Liver (tissue), 9 donors: ENCODE data around the gene VASN. TPM values are rescaled to one million over a fixed set of nuclear protein-coding genes. Genes with fewer than 3 reads are reported as not detected.

Source experiments
- DNase-seq: peaks from one replicate; pipeline ENCODE4 v3.0.0-alpha.2; 2017; ENCODE audit warnings: low spot score
- H3K27ac ChIP-seq, 2 donors: one replicate each; pipeline ENCODE4 v1.7.0; 2013; ENCODE audit warnings: inconsistent platforms in 2 of 2, low read length in 2 of 2, control low read depth in 1 of 2, low read depth in 1 of 2, mild to moderate bottlenecking in 1 of 2
- H3K27me3 ChIP-seq, 4 donors: one replicate each; pipeline versions ENCODE4 v1.6.1 to v1.7.0; 2013; ENCODE audit warnings: low read length in 3 of 4, inconsistent platforms in 1 of 4, mild to moderate bottlenecking in 1 of 4, moderate library complexity in 1 of 4; ENCODE audit not compliant: control insufficient read depth in 4 of 4, insufficient read depth in 4 of 4
- H3K36me3 ChIP-seq, 4 donors: one replicate each; pipeline versions ENCODE4 v1.6.1 to v1.7.0; 2013; ENCODE audit warnings: low read length in 3 of 4, mild to moderate bottlenecking in 3 of 4, low read depth in 1 of 4, moderate library complexity in 1 of 4; ENCODE audit not compliant: control insufficient read depth in 4 of 4, insufficient read depth in 3 of 4
- H3K4me1 ChIP-seq, 4 donors: one replicate each; pipeline versions ENCODE4 v1.6.1 to v1.7.0; 2013; ENCODE audit warnings: low read length in 3 of 4, mild to moderate bottlenecking in 3 of 4, moderate library complexity in 1 of 4; ENCODE audit not compliant: control insufficient read depth in 4 of 4, insufficient read depth in 4 of 4
- H3K4me3 ChIP-seq, 3 donors: one replicate each; pipeline versions ENCODE4 v1.6.1 to v1.7.0; 2013; ENCODE audit warnings: low read length in 3 of 3, control low read depth in 1 of 3, low read depth in 1 of 3, mild to moderate bottlenecking in 1 of 3
- H3K9ac ChIP-seq, 2 donors: one replicate each; pipeline ENCODE4 v1.7.0; 2013; ENCODE audit warnings: low read length in 2 of 2, mild to moderate bottlenecking in 2 of 2, moderate library complexity in 2 of 2, control low read depth in 1 of 2, low read depth in 1 of 2
- H3K9me3 ChIP-seq, 4 donors: one replicate each; pipeline versions ENCODE4 v1.6.1 to v1.7.0; 2013; ENCODE audit warnings: low read length in 3 of 4; ENCODE audit not compliant: control insufficient read depth in 4 of 4
- EGR1 ChIP-seq, 2 donors: IDR thresholded peaks; 2 replicates each; pipeline ENCODE4 v1.6.1; 2016 to 2018; ENCODE audit warnings: antibody characterized with exemption in 2 of 2, low read depth in 2 of 2
- FOXA1 ChIP-seq: IDR thresholded peaks from 2 replicates; pipeline ENCODE4 v1.6.1; 2016; ENCODE audit warnings: antibody characterized with exemption
- FOXA2 ChIP-seq: IDR thresholded peaks from 2 replicates; pipeline ENCODE4 v1.6.1; 2016; ENCODE audit warnings: antibody characterized with exemption
- GABPA ChIP-seq, 2 donors: IDR thresholded peaks in 1 of 2; conservative IDR thresholded peaks in 1 of 2; 2 replicates each; pipeline ENCODE4 v1.6.1; 2016; ENCODE audit warnings: antibody characterized with exemption in 2 of 2, mild to moderate bottlenecking in 1 of 2, moderate library complexity in 1 of 2
- HNF4A ChIP-seq, 2 donors: conservative IDR thresholded peaks; 2 replicates each; pipeline ENCODE4 v1.6.1; 2016; ENCODE audit warnings: antibody characterized with exemption in 2 of 2, mild to moderate bottlenecking in 2 of 2
- HNF4G ChIP-seq: IDR thresholded peaks from 2 replicates; pipeline ENCODE4 v1.6.1; 2016; ENCODE audit warnings: antibody characterized with exemption
- JUND ChIP-seq, 2 donors: IDR thresholded peaks; 2 replicates each; pipeline ENCODE4 v1.6.1; 2016; ENCODE audit warnings: antibody characterized with exemption in 2 of 2
- NR2F2 ChIP-seq: IDR thresholded peaks from 2 replicates; pipeline ENCODE4 v1.6.1; 2016; ENCODE audit warnings: antibody characterized with exemption
- RAD21 ChIP-seq, 2 donors: IDR thresholded peaks; 2 replicates each; pipeline ENCODE4 v1.6.1; 2016; ENCODE audit warnings: antibody characterized with exemption in 2 of 2, mild to moderate bottlenecking in 2 of 2
- RXRA ChIP-seq, 2 donors: IDR thresholded peaks; 2 replicates each; pipeline ENCODE4 v1.6.1; 2017 to 2018; ENCODE audit warnings: antibody characterized with exemption in 2 of 2, mild to moderate bottlenecking in 1 of 2
- SP1 ChIP-seq: IDR thresholded peaks from 2 replicates; pipeline ENCODE4 v1.6.1; 2018; ENCODE audit warnings: antibody characterized with exemption, mild to moderate bottlenecking
- TAF1 ChIP-seq: conservative IDR thresholded peaks from 2 replicates; pipeline ENCODE4 v1.6.1; 2016; ENCODE audit warnings: antibody characterized with exemption, mild to moderate bottlenecking
- YY1 ChIP-seq: IDR thresholded peaks from 2 replicates; pipeline ENCODE4 v1.6.1; 2016; ENCODE audit warnings: antibody characterized with exemption, mild to moderate bottlenecking
- WGBS: extraction: QIAGEN DNeasy Blood & Tissue Kit; methylation state at CpG from one replicate; pipeline ENCODE4 v1.1.7; 2013; 5-methylcytosine and 5-hydroxymethylcytosine counted together
- polyA plus RNA-seq, 2 donors: library from polyadenylated mRNA; stranded (reverse) in 1 of 2; unstranded in 1 of 2; fragments of 200-250 nt in 1 of 2; fragments of >200 nt in 1 of 2; fragmentation: Nextera tagmentation in 1 of 2; extraction: Ambion mirVana in 1 of 2; gene quantifications; one replicate each; pipeline versions ENCODE4 v1.2.1 to v1.2.3, GENCODE V29; 2013 to 2015
- total RNA-seq, 2 donors: library from RNA; depleted of rRNA; stranded (reverse); fragments of >200 nt; gene quantifications; one replicate each; pipeline ENCODE4 v1.2.3, GENCODE V29; 2014
- TF ChIP-seq, protein P1 (sequence below): fragments of 150-350 bp; IDR thresholded peaks from 2 replicates; pipeline ENCODE4 v1.5.1; 2017; ENCODE audit warnings: improper control_type of control experiment, low read depth, low read length; ENCODE audit not compliant: missing input control
- TF ChIP-seq, protein P2 (sequence below): IDR thresholded peaks from 2 replicates; pipeline ENCODE4 v1.6.1; 2016; ENCODE audit warnings: antibody characterized with exemption
- TF ChIP-seq, protein P3 (sequence below): IDR thresholded peaks from 2 replicates; pipeline ENCODE4 v1.6.1; 2016; ENCODE audit warnings: antibody characterized with exemption, mild to moderate bottlenecking
- TF ChIP-seq, protein P4 (sequence below): IDR thresholded peaks from 2 replicates; pipeline ENCODE4 v1.6.1; 2016; ENCODE audit warnings: antibody characterized with exemption
- TF ChIP-seq, protein P5 (sequence below): IDR thresholded peaks from 2 replicates; pipeline ENCODE4 v1.6.1; 2016; ENCODE audit warnings: antibody characterized with exemption
- donor health status: healthy.
- donor health status: healthy.
- donor health status: healthy.
- donor health status: healthy.
- donor health status: healthy.

VASN gene
- total and polyA plus RNA-seq, 4 donors: 6.2 to 26.9 (median 21.2) TPM

DNA sequence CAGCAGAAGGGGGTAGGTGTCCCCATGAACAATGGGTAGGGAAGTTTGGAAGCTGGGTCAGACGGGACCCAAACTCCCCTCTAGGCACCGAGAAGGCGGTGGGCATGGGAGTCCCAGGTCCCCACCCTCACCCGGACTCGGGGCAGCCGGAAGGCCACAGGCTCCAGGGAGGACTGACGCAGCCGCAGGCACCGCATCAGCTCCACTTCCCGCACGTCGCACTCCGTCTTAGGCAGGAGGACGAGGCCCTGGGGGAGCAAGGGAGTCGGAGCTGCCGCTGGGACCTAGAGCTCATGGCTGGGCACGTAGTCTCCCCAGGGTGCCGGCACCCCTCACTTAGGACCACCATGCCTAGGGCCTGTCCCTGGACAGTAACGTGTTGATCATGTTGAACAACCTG is 13.4 kb upstream of the VASN start:
- Histone ChIP-seq H3K4me1 (peaks cover 0 to 4% (median 1%) of the 10 kb centered on the region in 4 donors), H3K9me3 (no peaks in the 10 kb centered on the region), H3K27me3 (no peaks in the 10 kb centered on the region), H3K4me3 (no peak overlapping the region), H3K27ac (no peak overlapping the region), H3K9ac (no peak overlapping the region), H3K36me3 (peaks cover 0 to 9% (median 4%) of the 10 kb centered on the region in 4 donors)
- WGBS: 95% methylated on average over 19 of the region's 19 CpGs
- TF ChIP-seq, protein P1, sequence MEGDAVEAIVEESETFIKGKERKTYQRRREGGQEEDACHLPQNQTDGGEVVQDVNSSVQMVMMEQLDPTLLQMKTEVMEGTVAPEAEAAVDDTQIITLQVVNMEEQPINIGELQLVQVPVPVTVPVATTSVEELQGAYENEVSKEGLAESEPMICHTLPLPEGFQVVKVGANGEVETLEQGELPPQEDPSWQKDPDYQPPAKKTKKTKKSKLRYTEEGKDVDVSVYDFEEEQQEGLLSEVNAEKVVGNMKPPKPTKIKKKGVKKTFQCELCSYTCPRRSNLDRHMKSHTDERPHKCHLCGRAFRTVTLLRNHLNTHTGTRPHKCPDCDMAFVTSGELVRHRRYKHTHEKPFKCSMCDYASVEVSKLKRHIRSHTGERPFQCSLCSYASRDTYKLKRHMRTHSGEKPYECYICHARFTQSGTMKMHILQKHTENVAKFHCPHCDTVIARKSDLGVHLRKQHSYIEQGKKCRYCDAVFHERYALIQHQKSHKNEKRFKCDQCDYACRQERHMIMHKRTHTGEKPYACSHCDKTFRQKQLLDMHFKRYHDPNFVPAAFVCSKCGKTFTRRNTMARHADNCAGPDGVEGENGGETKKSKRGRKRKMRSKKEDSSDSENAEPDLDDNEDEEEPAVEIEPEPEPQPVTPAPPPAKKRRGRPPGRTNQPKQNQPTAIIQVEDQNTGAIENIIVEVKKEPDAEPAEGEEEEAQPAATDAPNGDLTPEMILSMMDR: no peak
- TF ChIP-seq HNF4A (conservative IDR thresholded peaks at IDR 0.05) (no peak), RAD21 (IDR thresholded peaks at IDR 0.05) (no peak), FOXA1 (no peak), JUND (IDR thresholded peaks at IDR 0.05) (no peak), EGR1 (IDR thresholded peaks at IDR 0.05; ENCODE audit: low read depth in 2 of 2) (no peak), SP1 (no peak), NR2F2 (no peak), YY1 (no peak), HNF4G (no peak), GABPA (IDR thresholded peaks at IDR 0.05 in 1 of 2, conservative IDR thresholded peaks at IDR 0.05 in 1 of 2) (no peak), TAF1 (no peak), FOXA2 (no peak), RXRA (IDR thresholded peaks at IDR 0.05) (no peak)
- TF ChIP-seq, protein P2, sequence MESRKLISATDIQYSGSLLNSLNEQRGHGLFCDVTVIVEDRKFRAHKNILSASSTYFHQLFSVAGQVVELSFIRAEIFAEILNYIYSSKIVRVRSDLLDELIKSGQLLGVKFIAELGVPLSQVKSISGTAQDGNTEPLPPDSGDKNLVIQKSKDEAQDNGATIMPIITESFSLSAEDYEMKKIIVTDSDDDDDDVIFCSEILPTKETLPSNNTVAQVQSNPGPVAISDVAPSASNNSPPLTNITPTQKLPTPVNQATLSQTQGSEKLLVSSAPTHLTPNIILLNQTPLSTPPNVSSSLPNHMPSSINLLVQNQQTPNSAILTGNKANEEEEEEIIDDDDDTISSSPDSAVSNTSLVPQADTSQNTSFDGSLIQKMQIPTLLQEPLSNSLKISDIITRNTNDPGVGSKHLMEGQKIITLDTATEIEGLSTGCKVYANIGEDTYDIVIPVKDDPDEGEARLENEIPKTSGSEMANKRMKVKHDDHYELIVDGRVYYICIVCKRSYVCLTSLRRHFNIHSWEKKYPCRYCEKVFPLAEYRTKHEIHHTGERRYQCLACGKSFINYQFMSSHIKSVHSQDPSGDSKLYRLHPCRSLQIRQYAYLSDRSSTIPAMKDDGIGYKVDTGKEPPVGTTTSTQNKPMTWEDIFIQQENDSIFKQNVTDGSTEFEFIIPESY: no peak
- TF ChIP-seq, protein P3, sequence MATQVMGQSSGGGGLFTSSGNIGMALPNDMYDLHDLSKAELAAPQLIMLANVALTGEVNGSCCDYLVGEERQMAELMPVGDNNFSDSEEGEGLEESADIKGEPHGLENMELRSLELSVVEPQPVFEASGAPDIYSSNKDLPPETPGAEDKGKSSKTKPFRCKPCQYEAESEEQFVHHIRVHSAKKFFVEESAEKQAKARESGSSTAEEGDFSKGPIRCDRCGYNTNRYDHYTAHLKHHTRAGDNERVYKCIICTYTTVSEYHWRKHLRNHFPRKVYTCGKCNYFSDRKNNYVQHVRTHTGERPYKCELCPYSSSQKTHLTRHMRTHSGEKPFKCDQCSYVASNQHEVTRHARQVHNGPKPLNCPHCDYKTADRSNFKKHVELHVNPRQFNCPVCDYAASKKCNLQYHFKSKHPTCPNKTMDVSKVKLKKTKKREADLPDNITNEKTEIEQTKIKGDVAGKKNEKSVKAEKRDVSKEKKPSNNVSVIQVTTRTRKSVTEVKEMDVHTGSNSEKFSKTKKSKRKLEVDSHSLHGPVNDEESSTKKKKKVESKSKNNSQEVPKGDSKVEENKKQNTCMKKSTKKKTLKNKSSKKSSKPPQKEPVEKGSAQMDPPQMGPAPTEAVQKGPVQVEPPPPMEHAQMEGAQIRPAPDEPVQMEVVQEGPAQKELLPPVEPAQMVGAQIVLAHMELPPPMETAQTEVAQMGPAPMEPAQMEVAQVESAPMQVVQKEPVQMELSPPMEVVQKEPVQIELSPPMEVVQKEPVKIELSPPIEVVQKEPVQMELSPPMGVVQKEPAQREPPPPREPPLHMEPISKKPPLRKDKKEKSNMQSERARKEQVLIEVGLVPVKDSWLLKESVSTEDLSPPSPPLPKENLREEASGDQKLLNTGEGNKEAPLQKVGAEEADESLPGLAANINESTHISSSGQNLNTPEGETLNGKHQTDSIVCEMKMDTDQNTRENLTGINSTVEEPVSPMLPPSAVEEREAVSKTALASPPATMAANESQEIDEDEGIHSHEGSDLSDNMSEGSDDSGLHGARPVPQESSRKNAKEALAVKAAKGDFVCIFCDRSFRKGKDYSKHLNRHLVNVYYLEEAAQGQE: no peak
- TF ChIP-seq, protein P4, sequence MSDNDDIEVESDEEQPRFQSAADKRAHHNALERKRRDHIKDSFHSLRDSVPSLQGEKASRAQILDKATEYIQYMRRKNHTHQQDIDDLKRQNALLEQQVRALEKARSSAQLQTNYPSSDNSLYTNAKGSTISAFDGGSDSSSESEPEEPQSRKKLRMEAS: no peak
- TF ChIP-seq, protein P5, sequence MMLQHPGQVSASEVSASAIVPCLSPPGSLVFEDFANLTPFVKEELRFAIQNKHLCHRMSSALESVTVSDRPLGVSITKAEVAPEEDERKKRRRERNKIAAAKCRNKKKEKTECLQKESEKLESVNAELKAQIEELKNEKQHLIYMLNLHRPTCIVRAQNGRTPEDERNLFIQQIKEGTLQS: no peak
- DNase-seq: no peak
